ENCODE results near the gene ACAT1.

DNA sequence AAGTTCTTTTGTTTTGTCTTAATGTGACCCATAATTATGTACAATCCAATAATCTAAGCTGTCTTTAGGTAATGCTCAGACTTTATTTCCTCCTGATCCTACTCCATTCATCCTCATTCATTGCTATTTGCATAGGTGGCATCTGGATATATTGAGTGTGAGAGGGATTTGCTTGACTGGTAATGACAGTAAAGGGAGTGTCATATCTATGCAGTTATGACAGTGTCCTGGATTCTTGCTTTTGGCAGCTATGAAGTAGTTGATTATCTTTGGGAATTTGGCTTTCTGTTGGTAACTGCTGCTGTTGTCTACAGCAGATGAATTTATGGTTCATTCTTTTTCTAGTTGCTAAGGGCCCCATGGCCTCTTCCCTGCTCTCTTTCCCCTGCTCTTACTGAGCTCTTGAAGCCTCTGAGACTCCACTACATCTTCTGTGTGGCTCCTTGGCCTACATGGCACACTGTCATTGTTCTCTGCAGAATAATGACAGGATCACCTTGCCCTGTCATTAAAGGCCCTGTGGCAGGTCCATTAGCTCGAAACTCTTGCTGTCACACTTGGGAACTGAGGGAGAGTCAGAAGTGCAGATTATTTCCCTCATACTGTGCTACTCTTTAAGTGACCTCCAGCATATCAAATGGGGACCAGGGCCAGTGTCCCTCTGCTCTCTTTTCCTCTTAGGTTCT lies 20.1 kb upstream of the ACAT1 start:
- TF ChIP-seq, protein P1, sequence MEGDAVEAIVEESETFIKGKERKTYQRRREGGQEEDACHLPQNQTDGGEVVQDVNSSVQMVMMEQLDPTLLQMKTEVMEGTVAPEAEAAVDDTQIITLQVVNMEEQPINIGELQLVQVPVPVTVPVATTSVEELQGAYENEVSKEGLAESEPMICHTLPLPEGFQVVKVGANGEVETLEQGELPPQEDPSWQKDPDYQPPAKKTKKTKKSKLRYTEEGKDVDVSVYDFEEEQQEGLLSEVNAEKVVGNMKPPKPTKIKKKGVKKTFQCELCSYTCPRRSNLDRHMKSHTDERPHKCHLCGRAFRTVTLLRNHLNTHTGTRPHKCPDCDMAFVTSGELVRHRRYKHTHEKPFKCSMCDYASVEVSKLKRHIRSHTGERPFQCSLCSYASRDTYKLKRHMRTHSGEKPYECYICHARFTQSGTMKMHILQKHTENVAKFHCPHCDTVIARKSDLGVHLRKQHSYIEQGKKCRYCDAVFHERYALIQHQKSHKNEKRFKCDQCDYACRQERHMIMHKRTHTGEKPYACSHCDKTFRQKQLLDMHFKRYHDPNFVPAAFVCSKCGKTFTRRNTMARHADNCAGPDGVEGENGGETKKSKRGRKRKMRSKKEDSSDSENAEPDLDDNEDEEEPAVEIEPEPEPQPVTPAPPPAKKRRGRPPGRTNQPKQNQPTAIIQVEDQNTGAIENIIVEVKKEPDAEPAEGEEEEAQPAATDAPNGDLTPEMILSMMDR (IDR thresholded peaks at IDR 0.05), result no peak
- TF ChIP-seq POLR2AphosphoS5 (IDR thresholded peaks at IDR 0.05; ENCODE audit: low read depth, low read length) (no peak), SIN3A (IDR thresholded peaks at IDR 0.05; ENCODE audit: borderline replicate concordance, insufficient read depth, low read depth, low read length) (no peak), REST (IDR thresholded peaks at IDR 0.05; ENCODE audit: insufficient read depth in 1 of 2, low read depth in 2 of 2, low read length in 1 of 2) (no peak), TCF7L2 (IDR thresholded peaks at IDR 0.05; ENCODE audit: low read depth, low read length) (no peak)

All from Panc1 (cell line).